ENCODE data around the gene RANBP9. TPM values are rescaled to one million over a fixed set of nuclear protein-coding genes. Genes with fewer than 3 reads are reported as not detected.

Gene RANBP9
- total and polyA plus RNA-seq, 9 of the 15 experiments (the other 6 are each of a cell fraction or from before 2014, with no cell fraction given), result 27.5 to 130 (median 61.5) TPM

DNA sequence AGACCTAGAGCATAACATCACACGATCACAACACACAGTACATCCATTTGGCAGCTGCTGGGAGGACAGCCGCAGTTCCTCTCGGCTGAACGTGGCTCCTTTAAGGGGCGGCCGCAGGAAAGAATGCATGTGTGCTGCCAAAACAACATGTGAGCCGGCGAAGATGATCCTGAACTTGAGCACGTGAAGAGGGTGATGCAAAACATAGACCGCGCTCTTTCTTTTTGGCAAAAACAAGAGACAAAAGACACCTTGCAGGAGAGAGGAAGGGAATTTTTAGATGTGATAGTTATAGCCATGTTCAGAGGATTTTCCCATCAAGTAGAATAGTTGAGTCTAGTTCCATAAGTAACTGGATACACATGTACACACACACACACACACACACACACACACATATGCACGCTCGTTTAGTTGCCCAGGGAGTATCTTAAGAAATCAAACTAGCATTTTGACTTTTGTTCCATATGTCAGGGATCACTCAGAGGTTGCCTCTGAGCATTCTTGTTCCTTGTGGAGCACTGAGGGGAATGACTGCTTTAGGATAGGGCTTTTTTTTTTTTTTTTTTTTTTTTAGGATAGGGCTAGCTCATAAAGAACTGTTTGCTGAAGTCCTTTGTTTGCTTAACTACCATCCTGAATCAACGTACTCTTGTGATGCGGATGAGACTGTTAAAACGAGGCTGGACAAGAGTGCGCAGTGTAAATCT is 21.7 kb upstream of the RANBP9 start (continued):
- no peak for TF ChIP-seq HDAC3 (IDR thresholded peaks at IDR 0.05; ENCODE audit: borderline replicate concordance, partially characterized antibody)
- peak; percentile 54; the same call in 1 of the 2 replicates for TF ChIP-seq USF1 (CRISPR knock-in tag; IDR thresholded peaks at IDR 0.05)
- peak; percentile 62 to 86 for TF ChIP-seq MNT (conservative IDR thresholded peaks at IDR 0.05)
- TF ChIP-seq, protein P1, sequence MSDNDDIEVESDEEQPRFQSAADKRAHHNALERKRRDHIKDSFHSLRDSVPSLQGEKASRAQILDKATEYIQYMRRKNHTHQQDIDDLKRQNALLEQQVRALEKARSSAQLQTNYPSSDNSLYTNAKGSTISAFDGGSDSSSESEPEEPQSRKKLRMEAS (CRISPR knock-in tag; IDR thresholded peaks at IDR 0.05), result 0 out of 2 replicates have a peak, but pooled peaks have one; percentile 45
- no peak for TF ChIP-seq CSDE1 (IDR thresholded peaks at IDR 0.05)
- TF ChIP-seq NR2C2 (CRISPR knock-in tag; IDR thresholded peaks at IDR 0.05), result no peak
- peak; percentile 29; the same call in 1 of the 2 replicates for TF ChIP-seq NR2C2 (tag; IDR thresholded peaks at IDR 0.05)
- no peak for TF ChIP-seq DEAF1 (CRISPR knock-in tag; IDR thresholded peaks at IDR 0.05)
- 0 out of 2 replicates have a peak, but pooled peaks have one; percentile 25 for TF ChIP-seq EHMT2 (IDR thresholded peaks at IDR 0.05)
- no peak for TF ChIP-seq PRPF4 (IDR thresholded peaks at IDR 0.05; ENCODE audit: insufficient read depth, low read depth, low read length, poor library complexity, severe bottlenecking)
- peak; percentile 59; the same call in 1 of the 2 replicates for TF ChIP-seq FOXJ2 (tag; IDR thresholded peaks at IDR 0.05)

All from K562 (cell line).